Ishikawa (cell line): ENCODE data around the gene KLF6.

ENCODE experiments used
- CEBPB ChIP-seq: IDR thresholded peaks from 2 replicates; pipeline ENCODE4 v1.6.1; 2012
- EGR1 ChIP-seq: IDR thresholded peaks from 2 replicates; pipeline ENCODE4 v1.6.1; 2012
- EP300 ChIP-seq: IDR thresholded peaks from 2 replicates; pipeline ENCODE4 v1.6.1; 2012; ENCODE audit warnings: borderline replicate concordance
- FOXM1 ChIP-seq: IDR thresholded peaks from 2 replicates; pipeline ENCODE4 v1.6.1; 2012; ENCODE audit warnings: low read depth, borderline replicate concordance
- NFIC ChIP-seq: IDR thresholded peaks from 2 replicates; pipeline ENCODE4 v1.6.1; 2012
- RAD21 ChIP-seq: IDR thresholded peaks from 2 replicates; pipeline ENCODE4 v1.6.1; 2012; ENCODE audit warnings: low read depth
- TAF1 ChIP-seq: IDR thresholded peaks from 2 replicates; pipeline ENCODE4 v1.6.1; 2012; ENCODE audit warnings: low read depth, mild to moderate bottlenecking
- TCF12 ChIP-seq: IDR thresholded peaks from 2 replicates; pipeline ENCODE4 v1.6.1; 2012; ENCODE audit warnings: low read depth
- YY1 ChIP-seq: IDR thresholded peaks from 2 replicates; pipeline ENCODE4 v1.6.1; 2012; ENCODE audit warnings: low read depth
- TF ChIP-seq, protein P1 (sequence below): IDR thresholded peaks from 2 replicates; pipeline ENCODE4 v1.6.1; 2012
- TF ChIP-seq, protein P2 (sequence below): IDR thresholded peaks from 2 replicates; pipeline ENCODE4 v1.6.1; 2012; ENCODE audit warnings: low read depth, mild to moderate bottlenecking

DNA sequence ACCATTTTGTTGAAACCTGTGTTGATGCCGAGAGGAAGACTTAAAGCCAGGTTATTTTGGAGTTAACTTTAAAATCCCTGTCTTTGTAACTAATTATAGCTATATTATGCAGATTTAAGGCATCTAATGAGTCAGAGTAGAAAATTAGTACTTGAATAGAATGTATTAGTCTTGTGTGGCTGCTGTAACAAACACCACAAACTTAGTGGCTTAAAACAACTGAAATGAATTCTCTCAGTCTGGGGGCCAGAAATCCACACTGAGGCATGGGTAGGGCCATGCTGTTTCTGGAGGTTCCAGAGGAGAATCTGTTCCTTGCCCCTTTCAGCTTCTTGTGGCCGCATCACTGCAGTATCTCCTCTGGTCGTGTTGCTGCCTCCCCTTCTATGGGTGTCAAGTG lies 8.5 kb upstream of the KLF6 start:
- TF ChIP-seq TAF1 = no peak
- TF ChIP-seq, protein P1, sequence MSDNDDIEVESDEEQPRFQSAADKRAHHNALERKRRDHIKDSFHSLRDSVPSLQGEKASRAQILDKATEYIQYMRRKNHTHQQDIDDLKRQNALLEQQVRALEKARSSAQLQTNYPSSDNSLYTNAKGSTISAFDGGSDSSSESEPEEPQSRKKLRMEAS = no peak
- TF ChIP-seq, protein P2, sequence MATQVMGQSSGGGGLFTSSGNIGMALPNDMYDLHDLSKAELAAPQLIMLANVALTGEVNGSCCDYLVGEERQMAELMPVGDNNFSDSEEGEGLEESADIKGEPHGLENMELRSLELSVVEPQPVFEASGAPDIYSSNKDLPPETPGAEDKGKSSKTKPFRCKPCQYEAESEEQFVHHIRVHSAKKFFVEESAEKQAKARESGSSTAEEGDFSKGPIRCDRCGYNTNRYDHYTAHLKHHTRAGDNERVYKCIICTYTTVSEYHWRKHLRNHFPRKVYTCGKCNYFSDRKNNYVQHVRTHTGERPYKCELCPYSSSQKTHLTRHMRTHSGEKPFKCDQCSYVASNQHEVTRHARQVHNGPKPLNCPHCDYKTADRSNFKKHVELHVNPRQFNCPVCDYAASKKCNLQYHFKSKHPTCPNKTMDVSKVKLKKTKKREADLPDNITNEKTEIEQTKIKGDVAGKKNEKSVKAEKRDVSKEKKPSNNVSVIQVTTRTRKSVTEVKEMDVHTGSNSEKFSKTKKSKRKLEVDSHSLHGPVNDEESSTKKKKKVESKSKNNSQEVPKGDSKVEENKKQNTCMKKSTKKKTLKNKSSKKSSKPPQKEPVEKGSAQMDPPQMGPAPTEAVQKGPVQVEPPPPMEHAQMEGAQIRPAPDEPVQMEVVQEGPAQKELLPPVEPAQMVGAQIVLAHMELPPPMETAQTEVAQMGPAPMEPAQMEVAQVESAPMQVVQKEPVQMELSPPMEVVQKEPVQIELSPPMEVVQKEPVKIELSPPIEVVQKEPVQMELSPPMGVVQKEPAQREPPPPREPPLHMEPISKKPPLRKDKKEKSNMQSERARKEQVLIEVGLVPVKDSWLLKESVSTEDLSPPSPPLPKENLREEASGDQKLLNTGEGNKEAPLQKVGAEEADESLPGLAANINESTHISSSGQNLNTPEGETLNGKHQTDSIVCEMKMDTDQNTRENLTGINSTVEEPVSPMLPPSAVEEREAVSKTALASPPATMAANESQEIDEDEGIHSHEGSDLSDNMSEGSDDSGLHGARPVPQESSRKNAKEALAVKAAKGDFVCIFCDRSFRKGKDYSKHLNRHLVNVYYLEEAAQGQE = no peak
- no peak for TF ChIP-seq EP300
- no peak for TF ChIP-seq RAD21
- TF ChIP-seq FOXM1 = no peak
- TF ChIP-seq YY1 = no peak
- TF ChIP-seq TCF12 = no peak
- TF ChIP-seq CEBPB = no peak
- no peak for TF ChIP-seq NFIC
- TF ChIP-seq EGR1 = no peak
